Measurements from ENCODE around the gene STUM.

- TF ChIP-seq JUNB (IDR thresholded peaks at IDR 0.05; ENCODE audit: unreplicated experiment) (no peak), EZH2phosphoT487 (IDR thresholded peaks at IDR 0.05; ENCODE audit: unreplicated experiment) (no peak), POLR2AphosphoS5 (IDR thresholded peaks at IDR 0.05; ENCODE audit: low read depth) (no peak)
Observed at GRCh38 chr1:226651732-226652105, 103.2 kb downstream of the STUM start.
